HepG2 (cell line): Measurements from ENCODE around the gene C12orf56.

ENCODE experiments used
- AHDC1 ChIP-seq: sonication (generic); formaldehyde crosslinking; IDR thresholded peaks from 2 replicates; pipeline ENCODE4 v1.5.1; 2020; ENCODE audit warnings: mild to moderate bottlenecking, missing genetic modification reagents, borderline replicate concordance
- ATM ChIP-seq: fragments of 450-650 bp; IDR thresholded peaks from 2 replicates; pipeline ENCODE4 v1.7.1; 2017; ENCODE audit warnings: mild to moderate bottlenecking, borderline replicate concordance
- CC2D1A ChIP-seq: sonication (generic); formaldehyde crosslinking; IDR thresholded peaks from 2 replicates; pipeline ENCODE4 v1.8.1; 2023; ENCODE audit warnings: mild to moderate bottlenecking, missing genetic modification reagents
- FOXP4 ChIP-seq: sonication (generic); formaldehyde crosslinking; IDR thresholded peaks from 2 replicates; pipeline ENCODE4 v1.4.0; 2020; ENCODE audit warnings: missing genetic modification reagents
- NBN ChIP-seq: fragments of 450-650 bp; conservative IDR thresholded peaks from 2 replicates; pipeline ENCODE4 v1.6.1; 2017
- NR2C2 ChIP-seq: sonication (generic); formaldehyde crosslinking; IDR thresholded peaks from 2 replicates; pipeline ENCODE4 v1.4.0; 2020; ENCODE audit warnings: missing genetic modification reagents, mild to moderate bottlenecking, moderate library complexity, borderline replicate concordance
- ZSCAN9 ChIP-seq: IDR thresholded peaks from 2 replicates; pipeline ENCODE4 v1.6.1; 2016; ENCODE audit warnings: borderline replicate concordance
- TF ChIP-seq, protein P1 (sequence below): sonication (generic); formaldehyde crosslinking; conservative IDR thresholded peaks from 2 replicates; pipeline ENCODE4 v1.4.0; 2020; ENCODE audit warnings: mild to moderate bottlenecking, missing genetic modification reagents, moderate library complexity

GRCh38 chr12:64412459-64412858 lies 21.9 kb upstream of the C12orf56 start:
- TF ChIP-seq CC2D1A: no peak
- TF ChIP-seq FOXP4: no peak
- no peak for TF ChIP-seq ATM
- no peak for TF ChIP-seq NR2C2 (CRISPR knock-in tag)
- no peak for TF ChIP-seq NBN
- no peak for TF ChIP-seq AHDC1 (CRISPR knock-in tag)
- TF ChIP-seq, protein P1, sequence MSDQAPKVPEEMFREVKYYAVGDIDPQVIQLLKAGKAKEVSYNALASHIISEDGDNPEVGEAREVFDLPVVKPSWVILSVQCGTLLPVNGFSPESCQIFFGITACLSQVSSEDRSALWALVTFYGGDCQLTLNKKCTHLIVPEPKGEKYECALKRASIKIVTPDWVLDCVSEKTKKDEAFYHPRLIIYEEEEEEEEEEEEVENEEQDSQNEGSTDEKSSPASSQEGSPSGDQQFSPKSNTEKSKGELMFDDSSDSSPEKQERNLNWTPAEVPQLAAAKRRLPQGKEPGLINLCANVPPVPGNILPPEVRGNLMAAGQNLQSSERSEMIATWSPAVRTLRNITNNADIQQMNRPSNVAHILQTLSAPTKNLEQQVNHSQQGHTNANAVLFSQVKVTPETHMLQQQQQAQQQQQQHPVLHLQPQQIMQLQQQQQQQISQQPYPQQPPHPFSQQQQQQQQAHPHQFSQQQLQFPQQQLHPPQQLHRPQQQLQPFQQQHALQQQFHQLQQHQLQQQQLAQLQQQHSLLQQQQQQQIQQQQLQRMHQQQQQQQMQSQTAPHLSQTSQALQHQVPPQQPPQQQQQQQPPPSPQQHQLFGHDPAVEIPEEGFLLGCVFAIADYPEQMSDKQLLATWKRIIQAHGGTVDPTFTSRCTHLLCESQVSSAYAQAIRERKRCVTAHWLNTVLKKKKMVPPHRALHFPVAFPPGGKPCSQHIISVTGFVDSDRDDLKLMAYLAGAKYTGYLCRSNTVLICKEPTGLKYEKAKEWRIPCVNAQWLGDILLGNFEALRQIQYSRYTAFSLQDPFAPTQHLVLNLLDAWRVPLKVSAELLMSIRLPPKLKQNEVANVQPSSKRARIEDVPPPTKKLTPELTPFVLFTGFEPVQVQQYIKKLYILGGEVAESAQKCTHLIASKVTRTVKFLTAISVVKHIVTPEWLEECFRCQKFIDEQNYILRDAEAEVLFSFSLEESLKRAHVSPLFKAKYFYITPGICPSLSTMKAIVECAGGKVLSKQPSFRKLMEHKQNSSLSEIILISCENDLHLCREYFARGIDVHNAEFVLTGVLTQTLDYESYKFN (CRISPR knock-in tag): no peak
- no peak for TF ChIP-seq ZSCAN9 (CRISPR knock-in tag)
